Progenitor cell of endocrine pancreas (in vitro differentiated cells): ENCODE measurements around the gene ZDHHC3. TPM values are rescaled to one million over a fixed set of nuclear protein-coding genes. Genes with fewer than 3 reads are reported as not detected.

ENCODE experiments used
- DNase-seq: peaks from one replicate; pipeline ENCODE4 v3.0.0; 2021; ENCODE audit warnings: low spot score; ENCODE audit not compliant: unreplicated experiment
- H3K27ac Mint-ChIP-seq: 2 replicates; pipeline ENCODE4 v1.8.0; 2021; ENCODE audit warnings: mild to moderate bottlenecking, moderate library complexity, mixed read lengths
- H3K27me3 Mint-ChIP-seq: 2 replicates; pipeline ENCODE4 v1.8.0; 2021; ENCODE audit warnings: mixed read lengths
- H3K36me3 Mint-ChIP-seq: 2 replicates; pipeline ENCODE4 v1.8.0; 2022; ENCODE audit warnings: mixed read lengths; ENCODE audit not compliant: insufficient read depth
- H3K4me1 Mint-ChIP-seq: 2 replicates; pipeline ENCODE4 v1.8.0; 2021; ENCODE audit warnings: low read depth, mixed read lengths
- H3K4me3 Mint-ChIP-seq: 2 replicates; pipeline ENCODE4 v1.8.0; 2021; ENCODE audit warnings: low read depth, mild to moderate bottlenecking, moderate library complexity, mixed read lengths
- H3K9me3 Mint-ChIP-seq: 2 replicates; pipeline ENCODE4 v1.8.0; 2021; ENCODE audit warnings: low read depth, mixed read lengths
- total RNA-seq: library from RNA; stranded (reverse); gene quantifications from 2 replicates; pipeline ENCODE4 v1.2.1, GENCODE V29; 2021
- TF ChIP-seq, protein P1 (sequence below): fragments of 200-600 bp; sonication (generic); IDR thresholded peaks from one replicate; pipeline ENCODE4 v1.5.0; 2021; ENCODE audit warnings: antibody characterized with exemption, mild to moderate bottlenecking; ENCODE audit not compliant: unreplicated experiment

The ZDHHC3 gene
- total RNA-seq, 1 donor from 2014 or later = 64.9 TPM

DNA sequence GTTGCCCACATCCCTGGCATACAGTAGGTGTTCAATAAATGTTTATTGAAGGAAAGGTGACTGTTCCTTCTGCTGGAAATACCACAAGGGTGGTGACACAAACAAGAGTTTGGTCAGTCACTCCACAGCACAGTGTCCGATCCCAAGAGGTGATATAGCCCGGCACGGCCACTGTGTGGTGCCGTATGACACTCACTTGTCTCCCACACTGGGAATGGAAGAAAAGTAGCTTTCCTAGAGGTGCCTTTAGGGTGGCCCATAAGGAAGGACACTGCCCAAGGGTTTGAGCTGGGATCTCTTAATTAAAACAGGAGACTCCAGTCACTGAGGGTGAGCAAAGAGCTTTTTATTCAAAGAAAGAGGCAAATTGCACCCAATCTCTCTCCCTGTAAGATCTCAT lies 61.0 kb downstream of the ZDHHC3 start:
- no peak overlapping the region for H3K4me3 Mint-ChIP-seq
- H3K27me3 Mint-ChIP-seq = no peaks in the 10 kb centered on the region
- DNase-seq = no peak
- H3K27ac Mint-ChIP-seq = no peak overlapping the region
- no peaks in the 10 kb centered on the region for H3K4me1 Mint-ChIP-seq
- H3K36me3 Mint-ChIP-seq = no peaks in the 10 kb centered on the region
- no peaks in the 10 kb centered on the region for H3K9me3 Mint-ChIP-seq
- TF ChIP-seq, protein P1, sequence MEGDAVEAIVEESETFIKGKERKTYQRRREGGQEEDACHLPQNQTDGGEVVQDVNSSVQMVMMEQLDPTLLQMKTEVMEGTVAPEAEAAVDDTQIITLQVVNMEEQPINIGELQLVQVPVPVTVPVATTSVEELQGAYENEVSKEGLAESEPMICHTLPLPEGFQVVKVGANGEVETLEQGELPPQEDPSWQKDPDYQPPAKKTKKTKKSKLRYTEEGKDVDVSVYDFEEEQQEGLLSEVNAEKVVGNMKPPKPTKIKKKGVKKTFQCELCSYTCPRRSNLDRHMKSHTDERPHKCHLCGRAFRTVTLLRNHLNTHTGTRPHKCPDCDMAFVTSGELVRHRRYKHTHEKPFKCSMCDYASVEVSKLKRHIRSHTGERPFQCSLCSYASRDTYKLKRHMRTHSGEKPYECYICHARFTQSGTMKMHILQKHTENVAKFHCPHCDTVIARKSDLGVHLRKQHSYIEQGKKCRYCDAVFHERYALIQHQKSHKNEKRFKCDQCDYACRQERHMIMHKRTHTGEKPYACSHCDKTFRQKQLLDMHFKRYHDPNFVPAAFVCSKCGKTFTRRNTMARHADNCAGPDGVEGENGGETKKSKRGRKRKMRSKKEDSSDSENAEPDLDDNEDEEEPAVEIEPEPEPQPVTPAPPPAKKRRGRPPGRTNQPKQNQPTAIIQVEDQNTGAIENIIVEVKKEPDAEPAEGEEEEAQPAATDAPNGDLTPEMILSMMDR = peak; percentile 15

DNA sequence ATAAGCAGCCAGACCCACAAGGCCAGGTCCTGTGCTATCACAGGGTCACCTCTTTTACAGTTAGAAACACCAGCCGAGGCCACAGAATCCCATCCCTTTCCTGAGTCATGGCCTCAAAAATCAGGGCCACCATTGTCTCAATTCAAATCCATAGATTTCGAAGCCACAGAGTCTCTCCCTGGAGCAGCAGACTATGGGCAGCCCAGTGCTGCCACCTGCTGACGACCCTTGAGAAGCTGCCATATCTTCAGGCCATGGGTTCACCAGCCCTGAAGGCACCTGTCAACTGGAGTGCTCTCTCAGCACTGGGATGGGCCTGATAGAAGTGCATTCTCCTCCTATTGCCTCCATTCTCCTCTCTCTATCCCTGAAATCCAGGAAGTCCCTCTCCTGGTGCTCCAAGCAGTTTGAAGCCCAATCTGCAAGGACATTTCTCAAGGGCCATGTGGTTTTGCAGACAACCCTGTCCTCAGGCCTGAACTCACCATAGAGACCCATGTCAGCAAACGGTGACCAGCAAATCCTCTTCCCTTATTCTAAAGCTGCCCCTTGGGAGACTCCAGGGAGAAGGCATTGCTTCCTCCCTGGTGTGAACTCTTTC lies 62.0 kb downstream of the ZDHHC3 start:
- TF ChIP-seq, protein P1 = peak; percentile 91
- DNase-seq = peak; percentile 72
- Mint-ChIP-seq H3K36me3 (no peaks in the 10 kb centered on the region), H3K27ac (no peak overlapping the region), H3K27me3 (no peaks in the 10 kb centered on the region), H3K4me3 (no peak overlapping the region), H3K9me3 (no peaks in the 10 kb centered on the region), H3K4me1 (peaks cover 8% of the 10 kb centered on the region)

DNA sequence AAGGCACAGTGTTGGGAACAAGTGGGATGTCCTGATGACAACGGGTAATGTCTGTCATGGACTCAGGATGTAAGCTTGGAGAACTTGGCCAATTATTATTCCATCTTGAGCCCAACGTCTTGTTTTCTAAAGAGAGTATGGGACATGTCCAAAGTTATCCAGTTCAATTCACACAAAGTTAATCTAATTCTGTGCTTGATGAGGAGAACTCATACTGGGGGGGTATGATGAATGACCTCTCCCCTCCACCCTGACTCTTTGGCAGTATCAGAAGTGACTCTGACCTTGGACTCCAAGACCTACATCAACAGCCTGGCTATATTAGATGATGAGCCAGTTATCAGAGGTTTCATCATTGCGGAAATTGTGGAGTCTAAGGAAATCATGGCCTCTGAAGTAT lies 65.3 kb downstream of the ZDHHC3 start:
- H3K27me3 Mint-ChIP-seq = no peaks in the 10 kb centered on the region
- no peak for DNase-seq
- no peaks in the 10 kb centered on the region for H3K9me3 Mint-ChIP-seq
- no peak overlapping the region for H3K27ac Mint-ChIP-seq
- no peaks in the 10 kb centered on the region for H3K36me3 Mint-ChIP-seq
- no peak overlapping the region for H3K4me3 Mint-ChIP-seq
- TF ChIP-seq, protein P1 = no peak
- peaks cover 13% of the 10 kb centered on the region for H3K4me1 Mint-ChIP-seq

DNA sequence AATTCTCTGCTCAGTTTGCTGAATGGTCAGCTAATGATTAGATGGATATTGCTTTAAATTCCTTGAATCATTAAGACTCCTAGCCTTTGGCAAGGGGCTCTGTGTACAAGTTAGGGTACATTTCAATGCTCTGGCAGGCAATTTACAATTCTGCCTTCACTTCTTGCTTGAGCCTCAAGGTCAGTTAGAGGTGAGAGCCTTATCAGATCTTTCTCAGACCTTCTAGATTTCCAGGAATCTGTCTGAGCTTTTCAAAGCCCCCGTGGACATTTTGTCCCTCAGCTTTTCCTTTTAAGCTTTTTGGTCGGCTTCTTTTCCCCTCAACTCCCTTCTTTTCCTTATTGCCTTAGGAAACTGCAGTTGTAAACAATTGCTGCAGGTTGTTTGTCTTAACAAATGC lies 66.9 kb downstream of the ZDHHC3 start:
- no peak overlapping the region for H3K27ac Mint-ChIP-seq
- H3K27me3 Mint-ChIP-seq = no peaks in the 10 kb centered on the region
- H3K36me3 Mint-ChIP-seq = no peaks in the 10 kb centered on the region
- DNase-seq = no peak
- H3K9me3 Mint-ChIP-seq = no peaks in the 10 kb centered on the region
- peaks cover 15% of the 10 kb centered on the region for H3K4me1 Mint-ChIP-seq
- no peak overlapping the region for H3K4me3 Mint-ChIP-seq
- TF ChIP-seq, protein P1 = no peak

DNA sequence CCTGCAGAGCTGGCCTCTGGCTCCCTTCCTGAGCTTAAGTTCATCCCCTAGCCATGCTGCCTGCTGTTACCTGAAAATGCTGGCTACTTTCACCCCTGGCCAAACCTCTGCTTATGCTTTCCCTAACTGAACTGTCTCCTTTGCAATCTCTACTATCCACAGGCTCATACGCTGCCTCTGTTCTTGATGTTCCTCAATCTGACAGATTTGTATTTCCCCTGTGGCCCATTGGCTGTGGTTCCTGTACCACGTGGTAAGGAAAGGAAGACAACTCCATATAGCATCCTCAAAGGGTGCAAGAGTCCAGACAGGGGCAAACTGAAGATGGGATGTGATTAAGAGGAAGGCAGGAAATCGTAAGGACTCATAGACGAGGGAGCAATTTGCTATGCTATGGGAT lies 68.4 kb downstream of the ZDHHC3 start:
- DNase-seq = no peak
- H3K27me3 Mint-ChIP-seq = no peaks in the 10 kb centered on the region
- H3K4me1 Mint-ChIP-seq = peaks cover 15% of the 10 kb centered on the region
- no peak overlapping the region for H3K4me3 Mint-ChIP-seq
- no peaks in the 10 kb centered on the region for H3K36me3 Mint-ChIP-seq
- H3K9me3 Mint-ChIP-seq = no peaks in the 10 kb centered on the region
- H3K27ac Mint-ChIP-seq = no peak overlapping the region
- TF ChIP-seq, protein P1 = no peak
